ENCODE data around the gene C6.
"Not testable (repeated sequence)": the region's sequence is repeated elsewhere in the genome, so short reads cannot be mapped to it uniquely, and the experiment has no call there.

DNA sequence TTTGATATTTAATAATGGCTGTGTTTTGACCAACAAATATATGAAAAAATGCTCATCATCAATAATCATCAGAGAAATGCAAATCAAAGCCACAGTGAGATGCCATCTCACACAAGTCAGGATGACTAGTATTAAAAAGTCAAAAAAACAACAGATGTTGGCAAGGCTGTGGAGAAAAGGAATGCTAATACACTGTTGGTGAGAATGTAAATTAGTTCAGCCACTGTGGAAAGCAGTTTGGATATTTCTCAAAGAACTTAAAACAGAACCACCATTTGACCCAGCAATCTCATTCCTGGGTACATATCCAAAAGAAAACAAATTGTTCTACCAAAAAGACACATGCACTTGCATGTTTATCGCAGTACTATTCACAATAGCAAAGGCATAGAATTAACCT is 30.0 kb downstream of the C6 start:
- TF ChIP-seq POLR2A (IDR thresholded peaks at IDR 0.05), result not testable (repeated sequence)
- TF ChIP-seq, protein P1, sequence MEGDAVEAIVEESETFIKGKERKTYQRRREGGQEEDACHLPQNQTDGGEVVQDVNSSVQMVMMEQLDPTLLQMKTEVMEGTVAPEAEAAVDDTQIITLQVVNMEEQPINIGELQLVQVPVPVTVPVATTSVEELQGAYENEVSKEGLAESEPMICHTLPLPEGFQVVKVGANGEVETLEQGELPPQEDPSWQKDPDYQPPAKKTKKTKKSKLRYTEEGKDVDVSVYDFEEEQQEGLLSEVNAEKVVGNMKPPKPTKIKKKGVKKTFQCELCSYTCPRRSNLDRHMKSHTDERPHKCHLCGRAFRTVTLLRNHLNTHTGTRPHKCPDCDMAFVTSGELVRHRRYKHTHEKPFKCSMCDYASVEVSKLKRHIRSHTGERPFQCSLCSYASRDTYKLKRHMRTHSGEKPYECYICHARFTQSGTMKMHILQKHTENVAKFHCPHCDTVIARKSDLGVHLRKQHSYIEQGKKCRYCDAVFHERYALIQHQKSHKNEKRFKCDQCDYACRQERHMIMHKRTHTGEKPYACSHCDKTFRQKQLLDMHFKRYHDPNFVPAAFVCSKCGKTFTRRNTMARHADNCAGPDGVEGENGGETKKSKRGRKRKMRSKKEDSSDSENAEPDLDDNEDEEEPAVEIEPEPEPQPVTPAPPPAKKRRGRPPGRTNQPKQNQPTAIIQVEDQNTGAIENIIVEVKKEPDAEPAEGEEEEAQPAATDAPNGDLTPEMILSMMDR (IDR thresholded peaks at IDR 0.05), result not testable (repeated sequence)
